Skeletal muscle tissue (tissue), 4 donors: ENCODE measurements around the gene ATP6V0B. TPM values are rescaled to one million over a fixed set of nuclear protein-coding genes. Genes with fewer than 3 reads are reported as not detected.
A peak's percentile ranks its signal among the peaks of the same experiment; 100 is the strongest.

Experiments used
- H3K27ac ChIP-seq: one replicate; pipeline ENCODE4 v1.7.0; 2013; ENCODE audit warnings: mild to moderate bottlenecking, low read depth, low read length, inconsistent platforms
- H3K27me3 ChIP-seq, 3 donors: one replicate each; pipeline ENCODE4 v1.7.0; 2013; ENCODE audit warnings: low read length in 3 of 3; ENCODE audit not compliant: control insufficient read depth in 3 of 3, insufficient read depth in 3 of 3
- H3K36me3 ChIP-seq, 3 donors: one replicate each; pipeline ENCODE4 v1.7.0; 2013; ENCODE audit warnings: low read length in 3 of 3; ENCODE audit not compliant: control insufficient read depth in 3 of 3, insufficient read depth in 3 of 3
- H3K4me1 ChIP-seq, 3 donors: one replicate each; pipeline ENCODE4 v1.7.0; 2013; ENCODE audit warnings: low read length in 3 of 3, mild to moderate bottlenecking in 3 of 3; ENCODE audit not compliant: control insufficient read depth in 3 of 3, insufficient read depth in 3 of 3
- H3K4me3 ChIP-seq, 3 donors: one replicate each; pipeline ENCODE4 v1.7.0; 2013; ENCODE audit warnings: low read length in 3 of 3
- H3K9ac ChIP-seq, 3 donors: one replicate each; pipeline ENCODE4 v1.7.0; 2013; ENCODE audit warnings: low read length in 3 of 3, mild to moderate bottlenecking in 3 of 3, moderate library complexity in 2 of 3, low read depth in 1 of 3
- H3K9me3 ChIP-seq, 3 donors: one replicate each; pipeline ENCODE4 v1.7.0; 2013; ENCODE audit warnings: low read length in 3 of 3; ENCODE audit not compliant: control insufficient read depth in 3 of 3
- total RNA-seq: library from RNA; depleted of rRNA; stranded (reverse); fragments of >200 nt; gene quantifications from one replicate; pipeline ENCODE4 v1.2.3, GENCODE V29; 2014
- donor health status: Osteomylitis.

The ATP6V0B gene
- total RNA-seq, 1 donor from 2014 or later = 73.1 TPM

- peak within 1 kb of the TSS; percentile 95 to 99 (median 96) for H3K4me3 ChIP-seq
- peaks cover 44 to 58% (median 53%) of the 10 kb centered on the region in 3 donors for H3K4me1 ChIP-seq
- H3K27ac ChIP-seq = peak within 1 kb of the TSS; percentile 100
- peak within 1 kb of the TSS; percentile 100 for H3K9ac ChIP-seq
- no peaks in the 10 kb centered on the region for H3K9me3 ChIP-seq
- no peaks in the 10 kb centered on the region for H3K27me3 ChIP-seq
- peaks cover 16 to 19% (median 16%) of the 10 kb centered on the region in 3 donors for H3K36me3 ChIP-seq
Observed at GRCh38 chr1:43946236-43947060, 28.3 kb upstream of the ATP6V0B start, which contains the start of gene IPO13. IPO13 (plus strand) TSS chr1:43946950; CDS start chr1:43947601, 651 bp downstream.

GRCh38 chr1:43947061-43947873 is 27.5 kb upstream of the ATP6V0B start:
- peak overlapping the region; percentile 95 to 99 (median 96) for H3K4me3 ChIP-seq
- peak overlapping the region; percentile 100 for H3K27ac ChIP-seq
- peaks cover 50 to 63% (median 58%) of the 10 kb centered on the region in 3 donors for H3K4me1 ChIP-seq
- peaks cover 16 to 19% (median 16%) of the 10 kb centered on the region in 3 donors for H3K36me3 ChIP-seq
- no peaks in the 10 kb centered on the region for H3K9me3 ChIP-seq
- H3K9ac ChIP-seq = peak overlapping the region; percentile 100
- no peaks in the 10 kb centered on the region for H3K27me3 ChIP-seq

DNA sequence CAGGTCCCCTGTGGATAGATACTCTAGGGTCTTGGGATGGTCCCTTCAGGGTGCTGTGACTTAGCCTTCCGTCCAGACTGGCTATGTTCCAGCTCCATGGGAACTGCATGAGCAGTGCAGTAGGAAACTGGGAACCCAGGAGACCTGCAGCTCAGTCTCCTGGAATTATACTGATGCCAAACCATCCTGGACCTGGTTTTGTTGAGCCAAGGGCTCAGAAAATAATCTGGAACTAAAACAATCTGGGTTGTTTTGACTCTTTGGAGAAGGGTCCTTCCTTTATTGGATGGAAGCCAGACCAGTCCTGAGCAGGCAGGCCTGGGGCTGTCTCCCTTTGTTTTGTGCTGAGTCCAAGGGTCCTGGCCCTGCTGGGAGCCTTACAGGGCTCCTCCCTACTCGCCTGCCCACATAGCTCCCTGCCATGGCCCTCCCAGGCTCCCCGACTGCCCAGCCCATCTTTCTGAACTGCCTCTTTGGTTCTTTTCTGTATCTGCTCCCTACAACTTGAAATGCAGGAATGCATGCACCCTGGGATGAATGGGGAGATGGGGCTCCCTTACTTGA is 26.8 kb upstream of the ATP6V0B start:
- peaks cover 55 to 67% (median 59%) of the 10 kb centered on the region in 3 donors for H3K4me1 ChIP-seq
- H3K27ac ChIP-seq = peak overlapping the region; percentile 100
- H3K9me3 ChIP-seq = no peaks in the 10 kb centered on the region
- peaks cover 16 to 19% (median 16%) of the 10 kb centered on the region in 3 donors for H3K36me3 ChIP-seq
- peak overlapping the region; percentile 95 to 99 (median 96) for H3K4me3 ChIP-seq
- H3K27me3 ChIP-seq = no peaks in the 10 kb centered on the region
- peak overlapping the region; percentile 100 for H3K9ac ChIP-seq

DNA sequence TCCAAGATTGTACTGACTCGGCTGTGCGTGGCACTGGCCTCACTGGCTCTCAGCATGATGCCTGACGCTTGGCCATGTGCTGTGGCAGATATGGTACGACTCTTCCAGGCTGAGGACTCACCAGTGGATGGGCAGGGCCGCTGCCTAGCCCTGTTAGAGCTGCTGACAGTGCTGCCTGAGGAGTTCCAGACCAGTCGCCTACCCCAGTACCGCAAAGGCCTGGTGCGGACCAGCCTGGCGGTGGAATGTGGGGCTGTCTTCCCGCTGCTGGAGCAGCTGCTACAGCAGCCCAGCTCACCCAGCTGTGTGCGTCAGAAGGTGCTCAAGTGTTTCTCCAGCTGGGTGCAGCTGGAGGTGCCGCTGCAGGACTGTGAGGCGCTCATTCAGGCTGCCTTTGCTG is 25.1 kb upstream of the ATP6V0B start:
- Histone ChIP-seq H3K27ac (peak overlapping the region; percentile 100), H3K36me3 (peaks cover 16 to 23% (median 20%) of the 10 kb centered on the region in 3 donors), H3K4me3 (peak overlapping the region; percentile 35 to 96 (median 60)), H3K27me3 (no peaks in the 10 kb centered on the region), H3K9ac (peak overlapping the region in 1 of 3 donors; percentile 100), H3K4me1 (peaks cover 72 to 80% (median 72%) of the 10 kb centered on the region in 3 donors), H3K9me3 (no peaks in the 10 kb centered on the region)

- peak overlapping the region in 1 of 3 donors; percentile 4 for H3K4me3 ChIP-seq
- H3K4me1 ChIP-seq = peaks cover 70 to 75% (median 73%) of the 10 kb centered on the region in 3 donors
- H3K9me3 ChIP-seq = no peaks in the 10 kb centered on the region
- H3K9ac ChIP-seq = peak overlapping the region in 2 of 3 donors; percentile 12 to 100
- H3K27ac ChIP-seq = no peak overlapping the region
- H3K27me3 ChIP-seq = no peaks in the 10 kb centered on the region
- H3K36me3 ChIP-seq = peaks cover 19 to 27% (median 23%) of the 10 kb centered on the region in 3 donors
Observed at GRCh38 chr1:43951021-43951985, 23.5 kb upstream of the ATP6V0B start.

GRCh38 chr1:43952731-43953346 is 21.9 kb upstream of the ATP6V0B start:
- Histone ChIP-seq H3K4me1 (peaks cover 62 to 80% (median 76%) of the 10 kb centered on the region in 3 donors), H3K27ac (no peak overlapping the region), H3K36me3 (peaks cover 34 to 43% (median 39%) of the 10 kb centered on the region in 3 donors), H3K9me3 (no peaks in the 10 kb centered on the region), H3K4me3 (peak overlapping the region in 2 of 3 donors; percentile 7 to 11), H3K27me3 (no peaks in the 10 kb centered on the region), H3K9ac (peak overlapping the region in 1 of 3 donors; percentile 69)

- Histone ChIP-seq H3K9ac (peak overlapping the region in 2 of 3 donors; percentile 2 to 69), H3K9me3 (no peaks in the 10 kb centered on the region), H3K4me1 (peaks cover 60 to 78% (median 73%) of the 10 kb centered on the region in 3 donors), H3K36me3 (peaks cover 40 to 48% (median 44%) of the 10 kb centered on the region in 3 donors), H3K4me3 (no peak overlapping the region), H3K27ac (no peak overlapping the region), H3K27me3 (no peaks in the 10 kb centered on the region)
Observed at GRCh38 chr1:43953361-43953760, 21.4 kb upstream of the ATP6V0B start.

DNA sequence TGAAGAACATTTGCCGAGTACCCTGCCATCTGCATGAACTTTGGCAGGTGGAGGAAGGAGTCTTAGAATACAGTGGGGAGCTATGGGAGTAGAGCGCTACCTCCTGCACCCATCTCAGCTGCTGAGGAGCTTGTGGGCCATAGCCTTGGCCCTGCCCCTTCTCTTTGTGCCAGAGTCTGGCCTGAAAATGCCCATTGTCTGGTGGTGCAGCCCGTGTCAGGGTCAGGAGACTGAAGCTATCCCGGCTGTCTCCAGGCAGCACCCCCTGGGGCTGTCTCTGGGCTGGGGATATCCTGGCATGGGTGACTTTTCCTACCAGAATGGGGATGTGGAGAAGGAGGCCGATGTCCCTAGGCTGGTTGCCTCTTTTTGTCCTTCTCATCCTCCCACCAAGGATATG is 20.7 kb upstream of the ATP6V0B start:
- Histone ChIP-seq H3K36me3 (peaks cover 46 to 55% (median 51%) of the 10 kb centered on the region in 3 donors), H3K9me3 (no peaks in the 10 kb centered on the region), H3K9ac (peak overlapping the region in 1 of 3 donors; percentile 69), H3K4me3 (no peak overlapping the region), H3K27me3 (no peaks in the 10 kb centered on the region), H3K4me1 (peaks cover 53 to 71% (median 66%) of the 10 kb centered on the region in 3 donors), H3K27ac (no peak overlapping the region)
